ENCODE measurements around the gene RUBCNL.

DNA sequence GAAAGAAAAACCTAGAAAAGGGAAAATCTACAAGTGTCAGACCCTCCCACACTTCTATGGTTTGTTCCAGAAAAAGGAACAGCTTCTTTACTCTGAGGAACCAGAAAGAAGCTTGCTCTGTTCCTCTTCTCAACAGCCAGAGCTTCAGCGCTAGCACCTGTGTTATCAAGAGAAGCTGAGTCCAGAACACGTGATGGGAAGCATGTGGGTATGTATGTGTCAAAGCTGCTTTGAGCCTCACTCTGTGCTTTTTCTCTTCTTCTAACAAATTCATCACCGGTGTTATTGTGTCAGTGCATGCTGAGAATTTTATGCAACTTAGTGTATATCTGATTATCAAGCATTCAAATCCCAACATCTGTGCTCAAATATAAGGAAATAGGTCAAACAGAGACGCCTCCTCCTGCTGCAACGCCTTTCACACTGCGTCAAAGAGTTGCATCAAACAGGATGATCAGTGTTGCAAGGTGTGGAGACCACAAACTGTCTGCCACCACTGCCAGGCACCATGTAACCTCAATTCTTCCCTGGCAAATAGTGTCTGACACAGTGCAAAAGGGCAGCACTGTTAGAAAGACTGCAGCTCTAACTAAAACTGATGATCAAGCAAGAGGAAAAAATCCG, 91.4 kb downstream of the RUBCNL start:
- TF ChIP-seq, protein P1, sequence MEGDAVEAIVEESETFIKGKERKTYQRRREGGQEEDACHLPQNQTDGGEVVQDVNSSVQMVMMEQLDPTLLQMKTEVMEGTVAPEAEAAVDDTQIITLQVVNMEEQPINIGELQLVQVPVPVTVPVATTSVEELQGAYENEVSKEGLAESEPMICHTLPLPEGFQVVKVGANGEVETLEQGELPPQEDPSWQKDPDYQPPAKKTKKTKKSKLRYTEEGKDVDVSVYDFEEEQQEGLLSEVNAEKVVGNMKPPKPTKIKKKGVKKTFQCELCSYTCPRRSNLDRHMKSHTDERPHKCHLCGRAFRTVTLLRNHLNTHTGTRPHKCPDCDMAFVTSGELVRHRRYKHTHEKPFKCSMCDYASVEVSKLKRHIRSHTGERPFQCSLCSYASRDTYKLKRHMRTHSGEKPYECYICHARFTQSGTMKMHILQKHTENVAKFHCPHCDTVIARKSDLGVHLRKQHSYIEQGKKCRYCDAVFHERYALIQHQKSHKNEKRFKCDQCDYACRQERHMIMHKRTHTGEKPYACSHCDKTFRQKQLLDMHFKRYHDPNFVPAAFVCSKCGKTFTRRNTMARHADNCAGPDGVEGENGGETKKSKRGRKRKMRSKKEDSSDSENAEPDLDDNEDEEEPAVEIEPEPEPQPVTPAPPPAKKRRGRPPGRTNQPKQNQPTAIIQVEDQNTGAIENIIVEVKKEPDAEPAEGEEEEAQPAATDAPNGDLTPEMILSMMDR (tag by site-specific recombination; IDR thresholded peaks at IDR 0.05) = no peak
- TF ChIP-seq ZNF311 (tag by site-specific recombination; IDR thresholded peaks at IDR 0.05; ENCODE audit: borderline replicate concordance) = no peak
- TF ChIP-seq ZNF510 (tag by site-specific recombination; IDR thresholded peaks at IDR 0.05; ENCODE audit: insufficient replicate concordance) = no peak
- TF ChIP-seq, protein P2, sequence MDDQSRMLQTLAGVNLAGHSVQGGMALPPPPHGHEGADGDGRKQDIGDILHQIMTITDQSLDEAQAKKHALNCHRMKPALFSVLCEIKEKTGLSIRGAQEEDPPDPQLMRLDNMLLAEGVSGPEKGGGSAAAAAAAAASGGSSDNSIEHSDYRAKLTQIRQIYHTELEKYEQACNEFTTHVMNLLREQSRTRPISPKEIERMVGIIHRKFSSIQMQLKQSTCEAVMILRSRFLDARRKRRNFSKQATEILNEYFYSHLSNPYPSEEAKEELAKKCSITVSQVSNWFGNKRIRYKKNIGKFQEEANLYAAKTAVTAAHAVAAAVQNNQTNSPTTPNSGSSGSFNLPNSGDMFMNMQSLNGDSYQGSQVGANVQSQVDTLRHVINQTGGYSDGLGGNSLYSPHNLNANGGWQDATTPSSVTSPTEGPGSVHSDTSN (CRISPR knock-in tag; IDR thresholded peaks at IDR 0.05) = no peak
- TF ChIP-seq, protein P3, sequence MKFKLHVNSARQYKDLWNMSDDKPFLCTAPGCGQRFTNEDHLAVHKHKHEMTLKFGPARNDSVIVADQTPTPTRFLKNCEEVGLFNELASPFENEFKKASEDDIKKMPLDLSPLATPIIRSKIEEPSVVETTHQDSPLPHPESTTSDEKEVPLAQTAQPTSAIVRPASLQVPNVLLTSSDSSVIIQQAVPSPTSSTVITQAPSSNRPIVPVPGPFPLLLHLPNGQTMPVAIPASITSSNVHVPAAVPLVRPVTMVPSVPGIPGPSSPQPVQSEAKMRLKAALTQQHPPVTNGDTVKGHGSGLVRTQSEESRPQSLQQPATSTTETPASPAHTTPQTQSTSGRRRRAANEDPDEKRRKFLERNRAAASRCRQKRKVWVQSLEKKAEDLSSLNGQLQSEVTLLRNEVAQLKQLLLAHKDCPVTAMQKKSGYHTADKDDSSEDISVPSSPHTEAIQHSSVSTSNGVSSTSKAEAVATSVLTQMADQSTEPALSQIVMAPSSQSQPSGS (tag by site-specific recombination; IDR thresholded peaks at IDR 0.05; ENCODE audit: low read depth) = no peak
- TF ChIP-seq ZBTB1 (tag by site-specific recombination; IDR thresholded peaks at IDR 0.05) = no peak
- TF ChIP-seq, protein P4, sequence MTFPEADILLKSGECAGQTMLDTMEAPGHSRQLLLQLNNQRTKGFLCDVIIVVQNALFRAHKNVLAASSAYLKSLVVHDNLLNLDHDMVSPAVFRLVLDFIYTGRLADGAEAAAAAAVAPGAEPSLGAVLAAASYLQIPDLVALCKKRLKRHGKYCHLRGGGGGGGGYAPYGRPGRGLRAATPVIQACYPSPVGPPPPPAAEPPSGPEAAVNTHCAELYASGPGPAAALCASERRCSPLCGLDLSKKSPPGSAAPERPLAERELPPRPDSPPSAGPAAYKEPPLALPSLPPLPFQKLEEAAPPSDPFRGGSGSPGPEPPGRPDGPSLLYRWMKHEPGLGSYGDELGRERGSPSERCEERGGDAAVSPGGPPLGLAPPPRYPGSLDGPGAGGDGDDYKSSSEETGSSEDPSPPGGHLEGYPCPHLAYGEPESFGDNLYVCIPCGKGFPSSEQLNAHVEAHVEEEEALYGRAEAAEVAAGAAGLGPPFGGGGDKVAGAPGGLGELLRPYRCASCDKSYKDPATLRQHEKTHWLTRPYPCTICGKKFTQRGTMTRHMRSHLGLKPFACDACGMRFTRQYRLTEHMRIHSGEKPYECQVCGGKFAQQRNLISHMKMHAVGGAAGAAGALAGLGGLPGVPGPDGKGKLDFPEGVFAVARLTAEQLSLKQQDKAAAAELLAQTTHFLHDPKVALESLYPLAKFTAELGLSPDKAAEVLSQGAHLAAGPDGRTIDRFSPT (tag by site-specific recombination; IDR thresholded peaks at IDR 0.05) = no peak
- no peak for TF ChIP-seq SCRT1 (tag by site-specific recombination; IDR thresholded peaks at IDR 0.05; ENCODE audit: borderline replicate concordance)
- no peak for TF ChIP-seq ZNF174 (tag by site-specific recombination; IDR thresholded peaks at IDR 0.05)
- no peak for TF ChIP-seq ZNF549 (tag by site-specific recombination; IDR thresholded peaks at IDR 0.05)
- no peak for TF ChIP-seq ZNF324 (tag by site-specific recombination; IDR thresholded peaks at IDR 0.05)
- no peak for TF ChIP-seq ZNF19 (tag by site-specific recombination; IDR thresholded peaks at IDR 0.05; ENCODE audit: low read depth)
- TF ChIP-seq, protein P5, sequence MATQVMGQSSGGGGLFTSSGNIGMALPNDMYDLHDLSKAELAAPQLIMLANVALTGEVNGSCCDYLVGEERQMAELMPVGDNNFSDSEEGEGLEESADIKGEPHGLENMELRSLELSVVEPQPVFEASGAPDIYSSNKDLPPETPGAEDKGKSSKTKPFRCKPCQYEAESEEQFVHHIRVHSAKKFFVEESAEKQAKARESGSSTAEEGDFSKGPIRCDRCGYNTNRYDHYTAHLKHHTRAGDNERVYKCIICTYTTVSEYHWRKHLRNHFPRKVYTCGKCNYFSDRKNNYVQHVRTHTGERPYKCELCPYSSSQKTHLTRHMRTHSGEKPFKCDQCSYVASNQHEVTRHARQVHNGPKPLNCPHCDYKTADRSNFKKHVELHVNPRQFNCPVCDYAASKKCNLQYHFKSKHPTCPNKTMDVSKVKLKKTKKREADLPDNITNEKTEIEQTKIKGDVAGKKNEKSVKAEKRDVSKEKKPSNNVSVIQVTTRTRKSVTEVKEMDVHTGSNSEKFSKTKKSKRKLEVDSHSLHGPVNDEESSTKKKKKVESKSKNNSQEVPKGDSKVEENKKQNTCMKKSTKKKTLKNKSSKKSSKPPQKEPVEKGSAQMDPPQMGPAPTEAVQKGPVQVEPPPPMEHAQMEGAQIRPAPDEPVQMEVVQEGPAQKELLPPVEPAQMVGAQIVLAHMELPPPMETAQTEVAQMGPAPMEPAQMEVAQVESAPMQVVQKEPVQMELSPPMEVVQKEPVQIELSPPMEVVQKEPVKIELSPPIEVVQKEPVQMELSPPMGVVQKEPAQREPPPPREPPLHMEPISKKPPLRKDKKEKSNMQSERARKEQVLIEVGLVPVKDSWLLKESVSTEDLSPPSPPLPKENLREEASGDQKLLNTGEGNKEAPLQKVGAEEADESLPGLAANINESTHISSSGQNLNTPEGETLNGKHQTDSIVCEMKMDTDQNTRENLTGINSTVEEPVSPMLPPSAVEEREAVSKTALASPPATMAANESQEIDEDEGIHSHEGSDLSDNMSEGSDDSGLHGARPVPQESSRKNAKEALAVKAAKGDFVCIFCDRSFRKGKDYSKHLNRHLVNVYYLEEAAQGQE (tag by site-specific recombination; IDR thresholded peaks at IDR 0.05) = no peak

Data from HEK293 (cell line).